Gastrocnemius medialis (tissue), 4 donors: ENCODE data around the gene CCDC188. TPM values are rescaled to one million over a fixed set of nuclear protein-coding genes. Genes with fewer than 3 reads are reported as not detected.

Source experiments
- ATAC-seq, 2 donors: fragments of 150-250 bp; one replicate each; pipeline ENCODE4 v1.9.1; 2016
- DNase-seq, 2 donors: peaks; one replicate each; pipeline ENCODE4 v3.0.0-alpha.2; 2019
- H3K27ac ChIP-seq, 4 donors: fragments of 200-600 bp; sonication (generic); 1 replicate in 1 of 4; 2 replicates in 3 of 4; pipeline ENCODE4 v1.5.1; 2016 to 2018; ENCODE audit warnings: mild to moderate bottlenecking in 2 of 4, moderate library complexity in 1 of 4
- H3K27me3 ChIP-seq, 3 donors: fragments of 200-600 bp; sonication (generic) in 2 of 3; 1 replicate in 1 of 3; 2 replicates in 2 of 3; pipeline versions ENCODE4 v1.5.1 to v1.6.0; 2016 to 2019; ENCODE audit warnings: mild to moderate bottlenecking in 1 of 3, moderate library complexity in 1 of 3
- H3K36me3 ChIP-seq, 2 donors: fragments of 200-600 bp; sonication (generic) in 1 of 2; one replicate each; pipeline ENCODE4 v1.5.1; 2017 to 2018
- H3K4me1 ChIP-seq, 2 donors: fragments of 200-600 bp; sonication (generic) in 1 of 2; one replicate each; pipeline ENCODE4 v1.5.1; 2016 to 2017; ENCODE audit warnings: mild to moderate bottlenecking in 2 of 2
- H3K4me3 ChIP-seq, 4 donors: fragments of 200-600 bp; sonication (generic) in 3 of 4; 1 replicate in 1 of 4; 2 replicates in 3 of 4; pipeline ENCODE4 v1.5.1; 2016 to 2019; ENCODE audit warnings: mild to moderate bottlenecking in 2 of 4
- H3K9me3 ChIP-seq, 3 donors: fragments of 200-600 bp; sonication (generic) in 2 of 3; 1 replicate in 1 of 3; 2 replicates in 2 of 3; pipeline ENCODE4 v1.5.1; 2016 to 2019
- CTCF ChIP-seq, 5 experiments: fragments of 450-650 bp in 3 of 5; fragments of 200-600 bp in 2 of 5; sonication (generic) in 2 of 5; IDR thresholded peaks in 4 of 5; conservative IDR thresholded peaks in 1 of 5; 1 replicate in 4 of 5; 2 replicates in 1 of 5; pipeline ENCODE4 v1.5.1; 2016 to 2019; ENCODE audit warnings: antibody characterized with exemption in 5 of 5, mild to moderate bottlenecking in 3 of 5, moderate library complexity in 3 of 5
- POLR2A ChIP-seq, 2 donors: fragments of 450-650 bp; IDR thresholded peaks; one replicate each; pipeline ENCODE4 v1.6.1; 2017; ENCODE audit warnings: antibody characterized with exemption in 2 of 2, mild to moderate bottlenecking in 2 of 2, moderate library complexity in 2 of 2
- in situ Hi-C, 4 donors: fragments of 200-750 bp; cut with MboI; loops; one replicate each; pipeline versions ENCODE4 v1.15.0 to v1.8.0; 2017; ENCODE audit warnings: low sequenced_read_pairs in 4 of 4
- intact Hi-C: fragments of 100-400 bp; cut with DNase I; formaldehyde crosslinking; loops from one replicate; pipeline ENCODE4 v1.15.1; 2023; ENCODE audit warnings: low total_unique reads
- total RNA-seq, 4 donors: library from RNA; depleted of rRNA; stranded (reverse); fragments of >200 nt; gene quantifications; one replicate each; pipeline versions ENCODE4 v1.1.0 to v1.2.3, GENCODE V29; 2016

The CCDC188 gene
- total RNA-seq, 4 donors from 2014 or later, result 0.82 to 3.5 TPM; not detected in 2

- TF ChIP-seq POLR2A (IDR thresholded peaks at IDR 0.05) (no peak), CTCF (IDR thresholded peaks at IDR 0.05 in 4 of 5, conservative IDR thresholded peaks at IDR 0.05 in 1 of 5) (no peak)
- Histone ChIP-seq H3K27me3 (no peaks in the 10 kb centered on the region), H3K36me3 (no peaks in the 10 kb centered on the region), H3K9me3 (no peaks in the 10 kb centered on the region), H3K4me3 (no peak overlapping the region), H3K4me1 (no peaks in the 10 kb centered on the region), H3K27ac (no peak overlapping the region)
- intact Hi-C loops (loop anchor here (10.0 kb wide), 1 partner anchor 73 kb away; no protein-coding TSS in a partner anchor), in situ Hi-C loops (no loop called here)
- no peak for ATAC-seq
- DNase-seq, result no peak
Measured at GRCh38 chr22:20172141-20172613, 21.3 kb upstream of the CCDC188 start.

- TF ChIP-seq CTCF (IDR thresholded peaks at IDR 0.05 in 4 of 5, conservative IDR thresholded peaks at IDR 0.05 in 1 of 5) (no peak), POLR2A (IDR thresholded peaks at IDR 0.05) (no peak)
- Histone ChIP-seq H3K27me3 (no peaks in the 10 kb centered on the region), H3K27ac (no peak overlapping the region), H3K4me3 (no peak overlapping the region), H3K4me1 (no peaks in the 10 kb centered on the region), H3K9me3 (no peaks in the 10 kb centered on the region), H3K36me3 (no peaks in the 10 kb centered on the region)
- in situ Hi-C loops, result no loop called here
- intact Hi-C loops, result loop anchor here (10.0 kb wide), 1 partner anchor 73 kb away; no protein-coding TSS in a partner anchor
- ATAC-seq, result no peak
- DNase-seq, result no peak
Measured at GRCh38 chr22:20171288-20172140, 20.7 kb upstream of the CCDC188 start.

- Histone ChIP-seq H3K36me3 (no peaks in the 10 kb centered on the region), H3K9me3 (no peaks in the 10 kb centered on the region), H3K27ac (no peak overlapping the region), H3K27me3 (no peaks in the 10 kb centered on the region), H3K4me1 (no peaks in the 10 kb centered on the region), H3K4me3 (no peak overlapping the region)
- in situ Hi-C loops, result no loop called here
- ATAC-seq (no peak), DNase-seq (no peak)
- intact Hi-C loops, result loop anchor here (10.0 kb wide), 1 partner anchor 75 kb away; no protein-coding TSS in a partner anchor
- TF ChIP-seq CTCF (IDR thresholded peaks at IDR 0.05 in 4 of 5, conservative IDR thresholded peaks at IDR 0.05 in 1 of 5) (no peak), POLR2A (IDR thresholded peaks at IDR 0.05) (no peak)
Measured at GRCh38 chr22:20170170-20170569, 19.3 kb upstream of the CCDC188 start.

- Histone ChIP-seq H3K9me3 (no peaks in the 10 kb centered on the region), H3K4me3 (no peak overlapping the region), H3K4me1 (no peaks in the 10 kb centered on the region), H3K36me3 (no peaks in the 10 kb centered on the region), H3K27ac (no peak overlapping the region), H3K27me3 (no peaks in the 10 kb centered on the region)
- intact Hi-C loops, result no loop called here
- in situ Hi-C loops, result no loop called here
- ATAC-seq (no peak), DNase-seq (no peak)
- no peak for TF ChIP-seq POLR2A (IDR thresholded peaks at IDR 0.05)
- no peak for TF ChIP-seq CTCF (IDR thresholded peaks at IDR 0.05 in 4 of 5, conservative IDR thresholded peaks at IDR 0.05 in 1 of 5)
Measured at GRCh38 chr22:20169253-20169822, 18.5 kb upstream of the CCDC188 start.
